ENCODE results near the gene ARHGEF9.
"Not testable (repeated sequence)": the region's sequence is repeated elsewhere in the genome, so short reads cannot be mapped to it uniquely, and the experiment has no call there.

Gene ARHGEF9

DNA sequence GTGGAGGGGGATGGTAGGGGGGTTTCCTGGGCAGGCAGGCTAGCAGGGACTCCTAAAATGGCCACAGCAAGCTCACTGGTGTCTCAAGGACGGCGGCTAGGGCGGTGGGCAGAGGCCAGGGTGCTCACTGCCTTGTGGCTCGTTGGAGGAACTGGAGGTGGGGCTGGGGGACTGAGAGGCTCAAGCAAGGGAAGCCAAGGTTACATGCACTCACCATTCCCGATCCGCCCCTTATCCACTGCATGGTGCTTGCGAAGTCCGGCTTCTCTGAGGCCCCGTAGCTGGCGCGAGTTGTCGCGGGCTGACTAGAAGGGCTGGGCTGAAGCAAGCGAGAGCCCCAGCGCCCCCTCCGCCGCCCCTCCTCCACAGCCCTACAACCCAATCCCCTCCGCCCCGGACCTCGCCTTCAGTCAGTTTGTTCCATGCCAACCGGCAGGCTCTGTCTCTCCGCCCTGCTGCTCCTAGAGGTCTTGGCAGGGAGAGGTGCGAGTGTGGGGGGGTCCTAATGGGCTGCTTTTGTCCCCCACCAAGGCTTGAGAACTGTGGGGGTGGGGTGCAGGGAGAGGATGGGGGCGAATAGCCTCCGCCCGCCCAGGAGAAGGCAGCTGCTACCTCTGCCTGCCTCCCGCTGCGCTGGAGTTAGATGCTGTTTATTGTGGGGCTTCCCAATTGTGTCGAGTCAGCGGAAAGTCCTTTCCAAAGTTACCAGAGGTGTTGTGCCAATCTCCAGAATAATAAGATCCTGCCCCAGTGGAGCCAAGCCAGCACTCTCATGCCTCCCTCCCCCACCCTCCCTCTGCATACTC, at the start of gene ARHGEF9:
TSS of gene ARHGEF9 (minus strand) at position 313 of the 806 bp plus-strand sequence. CDS start at position 244, 69 bp downstream.
- no peak for DNase-seq (ENCODE audit: low read depth in 2 of 2)

DNA sequence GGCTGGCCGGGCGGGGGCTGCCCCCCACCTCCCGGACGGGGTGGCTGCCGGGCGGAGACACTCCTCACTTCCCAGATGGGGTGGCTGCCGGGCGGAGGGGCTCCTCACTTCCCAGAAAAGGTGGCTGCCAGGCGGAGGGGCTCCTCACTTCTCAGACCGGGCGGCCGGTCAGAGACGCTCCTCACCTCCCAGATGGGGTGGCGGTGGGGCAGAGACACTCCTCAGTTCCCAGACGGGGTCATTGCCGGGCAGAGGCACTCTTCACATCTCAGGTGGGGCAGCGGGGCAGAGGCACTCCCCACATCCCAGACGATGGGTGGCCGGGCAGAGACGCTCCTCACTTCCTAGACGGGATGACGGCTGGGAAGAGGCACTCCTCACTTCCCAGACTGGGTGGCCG, 40.4 kb upstream of the ARHGEF9 start:
- DNase-seq (ENCODE audit: low read depth in 2 of 2), result not testable (repeated sequence)

DNA sequence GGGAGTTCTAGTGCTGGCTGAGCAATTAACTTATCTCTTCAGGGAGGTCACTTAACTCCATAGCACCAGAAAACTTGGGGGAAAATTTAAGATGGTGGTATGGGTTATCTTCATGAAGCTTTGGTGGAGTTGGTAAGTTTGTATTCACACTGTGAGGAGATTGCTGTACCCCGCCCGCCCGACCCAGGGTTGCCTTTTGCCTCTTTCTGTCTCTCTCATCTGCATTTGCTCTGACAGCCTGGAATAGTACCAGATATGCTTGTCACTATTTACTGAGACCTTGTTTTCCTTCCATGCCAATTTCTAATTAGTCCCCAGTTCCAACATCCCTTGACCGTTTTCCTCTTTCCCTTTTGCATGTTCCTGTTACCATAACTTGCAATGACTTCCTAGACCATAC, 33.1 kb upstream of the ARHGEF9 start:
- no peak for DNase-seq (ENCODE audit: low read depth in 2 of 2)

DNA sequence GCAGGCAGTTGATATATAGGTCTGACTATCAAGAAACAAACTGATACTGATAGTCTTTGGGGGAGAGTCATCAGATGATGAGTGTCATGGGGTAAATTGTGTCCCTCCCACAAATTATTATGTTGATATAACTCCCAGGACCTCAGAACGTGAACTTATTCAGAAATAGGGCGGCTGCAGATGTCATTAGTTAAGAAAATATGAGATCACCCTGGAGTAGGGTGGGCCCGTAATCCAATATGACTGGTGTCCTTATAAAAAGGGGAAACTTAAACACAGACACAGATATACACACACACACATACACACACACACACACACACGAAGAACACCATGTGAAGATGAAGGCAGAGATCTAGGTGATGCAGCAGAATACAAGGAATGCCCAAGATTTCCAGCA, 32.7 kb upstream of the ARHGEF9 start:
- no peak for DNase-seq (ENCODE audit: low read depth in 2 of 2)

DNA sequence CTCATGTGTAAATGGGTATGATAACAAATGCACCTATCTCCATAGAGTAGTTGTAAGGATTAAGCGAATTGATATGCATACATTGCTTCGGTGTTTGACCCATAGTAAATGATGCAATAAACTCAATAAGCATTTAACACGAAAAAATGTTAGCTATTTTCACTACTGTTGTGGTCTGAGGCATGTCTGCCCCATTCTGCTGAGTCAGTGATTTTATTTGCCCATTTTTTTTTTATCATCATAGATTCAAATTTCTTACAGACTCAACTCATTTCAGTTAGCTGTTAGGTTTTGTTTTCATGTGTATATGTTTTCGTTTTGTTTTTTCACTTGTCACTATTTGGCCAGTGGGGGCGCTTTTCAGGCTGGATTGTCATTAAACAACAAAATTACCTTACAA, 27.8 kb upstream of the ARHGEF9 start:
- no peak for DNase-seq (ENCODE audit: low read depth in 2 of 2)

DNA sequence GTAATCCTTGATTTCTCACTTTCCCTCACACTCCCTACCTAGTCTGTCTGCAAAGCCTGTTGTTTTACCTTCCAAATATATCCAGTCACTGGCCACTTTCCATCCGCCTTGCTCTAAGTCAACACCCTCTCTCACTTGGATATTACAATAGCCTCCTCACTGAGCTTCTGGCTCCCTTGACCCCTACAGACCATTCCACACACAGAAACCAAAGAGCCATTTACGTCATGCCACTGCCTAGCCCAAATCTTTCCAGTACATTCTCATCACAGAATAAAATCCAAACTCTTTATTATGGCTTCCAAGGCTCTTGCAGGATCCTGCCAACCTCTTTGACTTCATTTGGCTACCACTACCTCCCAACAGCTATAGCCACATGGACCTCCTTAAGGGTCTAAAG, 25.7 kb upstream of the ARHGEF9 start:
- DNase-seq (ENCODE audit: low read depth in 2 of 2), result no peak

DNA sequence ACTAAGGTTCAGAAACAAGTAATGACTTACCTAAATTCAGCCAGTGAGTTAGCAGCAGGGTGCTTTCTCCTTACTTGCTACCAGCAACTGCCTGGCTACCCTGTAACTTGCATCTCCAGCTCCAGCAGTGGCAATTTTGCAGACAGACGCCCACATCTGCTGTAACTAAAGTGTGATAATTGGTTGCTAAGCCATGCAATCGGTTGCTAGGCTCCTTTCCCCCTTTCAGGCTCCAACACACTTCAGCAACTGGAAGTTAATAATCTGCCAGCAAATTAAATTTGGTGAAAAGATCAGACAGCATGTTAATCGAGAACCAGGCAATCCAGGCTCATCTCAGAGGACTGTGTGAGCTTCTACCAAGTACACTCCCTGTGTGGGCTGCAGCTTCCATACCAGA, 24.2 kb upstream of the ARHGEF9 start:
- DNase-seq (ENCODE audit: low read depth in 2 of 2), result no peak

DNA sequence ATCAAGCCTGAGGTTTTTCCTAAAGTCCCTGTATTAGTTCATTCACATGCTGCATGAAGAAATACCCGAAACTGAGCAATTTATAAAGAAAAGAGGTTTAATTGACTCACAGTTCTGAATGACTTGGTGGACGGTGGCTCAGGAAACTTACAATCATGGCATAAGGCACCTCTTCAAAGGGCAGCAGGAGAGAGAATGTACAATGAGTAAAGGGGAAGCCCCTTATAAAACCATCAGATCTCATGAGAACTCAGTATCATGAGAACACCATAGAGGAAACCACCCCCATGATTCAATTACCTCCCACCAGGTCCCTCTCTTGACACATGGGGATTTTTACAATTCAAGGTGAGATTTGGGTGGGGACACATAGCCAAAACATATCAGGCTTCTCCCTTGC, 10.4 kb upstream of the ARHGEF9 start:
- not testable (repeated sequence) for DNase-seq (ENCODE audit: low read depth in 2 of 2)

DNA sequence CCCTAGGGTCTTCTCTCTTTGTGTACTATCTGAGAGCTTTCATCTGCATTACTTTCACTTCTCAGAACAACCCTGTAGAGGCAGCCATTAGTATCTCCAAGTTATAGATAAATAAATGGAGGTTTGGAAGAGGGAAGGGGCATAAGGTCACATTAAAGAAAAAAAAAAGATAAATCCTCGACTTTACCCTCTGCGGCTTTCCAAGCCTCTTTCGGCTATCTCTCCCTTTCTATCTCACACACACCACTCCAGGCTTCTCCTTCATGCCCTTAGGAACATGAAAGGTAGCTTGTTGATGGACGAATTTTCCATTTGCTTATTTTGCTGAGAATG, 660 bp upstream of the ARHGEF9 start:
- DNase-seq (ENCODE audit: low read depth in 2 of 2), result no peak

DNA sequence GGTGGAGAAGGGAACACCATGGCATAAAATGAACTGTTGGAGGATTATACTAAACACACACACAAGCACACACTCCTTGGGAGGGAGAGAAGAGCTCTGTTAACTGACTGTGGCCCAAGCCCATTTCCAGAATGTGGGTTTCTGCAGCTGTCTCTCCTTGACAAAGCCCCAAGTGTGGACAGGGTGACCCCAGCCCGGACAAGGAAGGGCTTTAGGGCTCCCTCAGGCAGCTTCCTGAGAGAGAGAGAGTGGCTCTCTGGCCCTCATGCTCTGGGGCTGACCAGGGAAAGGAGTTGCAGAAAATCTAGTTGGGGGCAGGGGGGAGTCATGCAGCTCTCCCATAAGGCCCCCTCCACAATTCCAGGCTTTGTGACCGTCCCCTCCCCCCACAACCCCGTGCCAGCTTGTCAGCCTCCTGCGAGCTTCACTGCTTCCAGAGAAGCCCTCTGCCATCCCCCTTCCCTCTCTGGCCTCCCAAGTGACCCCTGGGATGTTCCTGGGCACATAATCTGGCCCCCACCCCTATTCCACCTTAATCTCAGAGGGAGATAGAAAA, 590 bp downstream of the ARHGEF9 start:
- no peak for DNase-seq (ENCODE audit: low read depth in 2 of 2)

DNA sequence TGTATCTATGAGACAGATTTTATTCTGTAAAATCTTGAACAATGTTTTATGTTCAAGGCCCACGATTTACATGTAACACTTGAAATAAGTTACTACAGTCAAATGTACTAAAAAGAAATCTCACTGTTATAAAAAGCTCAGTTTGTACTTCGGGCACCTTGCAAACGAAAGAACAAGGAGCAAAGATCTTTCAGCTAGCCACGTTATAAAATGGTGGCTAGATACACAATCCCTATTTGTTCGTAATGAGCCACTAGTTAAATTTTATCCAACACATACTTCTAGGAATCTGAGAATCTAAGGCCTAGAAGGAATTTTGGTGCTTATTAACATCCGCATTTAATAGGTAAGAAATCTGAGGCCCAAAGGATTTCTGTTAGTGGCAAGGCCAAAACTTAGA, 2.5 kb downstream of the ARHGEF9 start:
- DNase-seq (ENCODE audit: low read depth in 2 of 2), result no peak

DNA sequence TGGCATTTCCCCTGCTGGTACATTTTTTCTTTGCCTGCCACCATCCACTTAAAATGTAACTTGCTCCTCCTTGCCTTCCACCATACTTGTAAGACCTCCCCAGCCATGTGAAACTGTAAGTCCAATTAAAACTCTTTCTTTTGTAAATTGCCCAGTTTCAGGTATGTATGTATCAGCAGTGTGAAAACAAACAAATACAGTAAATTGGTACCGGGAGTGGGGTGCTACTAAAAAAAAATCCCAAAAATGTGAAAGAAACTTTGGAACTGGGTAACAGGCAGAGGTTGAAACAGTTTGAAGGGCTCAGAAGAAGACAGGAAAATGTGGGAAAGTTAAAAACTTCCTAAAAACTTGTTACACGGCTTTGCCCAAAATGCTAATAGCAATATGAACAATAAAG, 16.3 kb downstream of the ARHGEF9 start:
- DNase-seq (ENCODE audit: low read depth in 2 of 2), result no peak

DNA sequence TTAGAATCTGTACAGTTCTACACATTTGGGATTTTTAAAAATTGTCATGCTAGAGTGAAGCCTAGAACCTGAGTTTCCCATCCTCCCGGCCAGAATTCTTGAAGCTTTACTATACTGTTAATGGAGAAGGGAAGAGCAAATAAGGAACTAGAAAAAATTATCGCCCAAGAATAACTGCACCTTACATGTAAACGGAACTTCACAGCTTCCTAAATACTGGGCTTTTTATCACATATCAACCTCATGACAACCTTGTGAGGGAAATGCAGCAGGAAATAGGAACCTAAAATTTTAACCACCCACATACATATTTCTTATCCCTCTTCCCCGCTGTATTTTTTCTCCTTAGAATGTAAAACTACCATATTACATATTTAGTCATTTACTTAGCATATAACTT, 19.3 kb downstream of the ARHGEF9 start:
- no peak for DNase-seq (ENCODE audit: low read depth in 2 of 2)

DNA sequence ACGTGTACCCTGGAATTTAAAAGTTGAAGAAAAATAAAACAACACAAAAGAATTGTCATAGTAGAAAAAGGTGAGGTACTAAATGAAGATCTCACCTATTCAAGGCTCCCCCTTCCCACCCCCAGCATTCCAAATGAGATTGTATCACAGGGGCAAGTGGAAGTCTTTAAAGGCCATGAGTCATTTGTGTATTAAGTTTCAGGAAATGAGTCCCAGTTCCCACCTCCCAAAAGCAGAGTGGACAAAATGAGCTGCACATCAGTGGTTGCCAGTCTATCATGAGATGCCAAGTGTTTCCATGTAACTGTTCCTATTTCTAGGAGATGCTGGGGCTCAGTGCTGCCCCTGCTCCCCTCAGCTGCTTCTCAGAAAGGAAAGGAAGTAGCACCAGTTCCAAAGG, 20.1 kb downstream of the ARHGEF9 start:
- DNase-seq (ENCODE audit: low read depth in 2 of 2), result no peak

DNA sequence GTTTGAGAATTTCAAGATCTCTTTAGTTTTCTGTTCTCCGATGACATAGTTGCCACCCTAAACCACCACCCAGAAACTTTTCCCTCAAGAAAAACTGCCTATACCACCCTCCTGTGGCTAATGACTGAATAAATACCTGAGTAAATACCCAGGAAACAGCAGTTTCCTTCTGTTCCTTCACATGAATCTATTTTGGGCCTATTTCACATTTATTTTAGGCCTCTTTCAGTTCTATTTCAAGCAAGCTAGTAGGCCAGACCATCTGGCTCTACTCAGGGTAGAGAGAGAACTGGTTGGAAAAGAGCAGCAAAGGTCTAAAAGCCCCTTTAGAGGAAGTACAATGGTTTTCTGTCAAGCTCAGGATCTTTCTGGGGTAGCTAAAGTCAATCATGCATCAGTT, 23.4 kb downstream of the ARHGEF9 start:
- DNase-seq (ENCODE audit: low read depth in 2 of 2), result no peak

DNA sequence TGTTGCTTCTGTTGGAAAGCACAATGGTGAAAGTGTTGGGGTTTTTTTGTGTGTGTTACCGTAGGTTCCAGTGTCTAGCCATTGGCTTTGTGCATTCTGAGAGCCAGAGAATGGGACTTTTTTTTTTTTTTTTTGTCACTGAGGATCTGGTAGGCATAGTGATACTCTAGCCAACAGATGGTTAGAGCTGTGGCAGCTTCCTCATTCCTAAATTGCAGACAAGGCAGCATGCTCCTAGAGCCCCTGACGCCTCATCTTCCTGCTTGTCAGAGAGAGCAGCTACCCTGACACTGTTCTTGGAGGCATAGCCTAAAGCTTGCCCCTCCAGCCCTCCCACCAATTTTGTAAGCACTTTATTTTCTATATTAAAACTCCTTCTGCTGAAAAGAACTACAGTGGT, 27.0 kb downstream of the ARHGEF9 start:
- DNase-seq (ENCODE audit: low read depth in 2 of 2), result no peak

DNA sequence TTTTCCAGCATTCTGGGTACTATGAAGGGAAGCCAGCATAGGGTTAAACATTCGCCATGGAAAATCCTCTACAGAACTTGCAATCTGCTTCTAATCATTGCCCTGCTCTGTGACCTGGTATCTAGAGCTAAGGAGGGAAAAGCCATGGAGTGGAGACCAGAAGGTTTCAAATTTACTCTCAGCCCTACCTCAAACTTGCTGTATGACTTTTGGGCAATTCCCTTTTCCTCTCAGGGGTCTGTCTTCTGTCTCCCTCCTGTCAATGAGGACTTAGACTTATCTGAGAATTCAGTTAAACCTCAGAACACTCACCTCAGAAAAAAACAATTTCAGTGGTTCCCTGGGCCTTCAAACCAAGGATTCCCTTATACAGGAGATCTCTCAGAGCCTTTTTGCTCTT, 29.1 kb downstream of the ARHGEF9 start:
- no peak for DNase-seq (ENCODE audit: low read depth in 2 of 2)

DNA sequence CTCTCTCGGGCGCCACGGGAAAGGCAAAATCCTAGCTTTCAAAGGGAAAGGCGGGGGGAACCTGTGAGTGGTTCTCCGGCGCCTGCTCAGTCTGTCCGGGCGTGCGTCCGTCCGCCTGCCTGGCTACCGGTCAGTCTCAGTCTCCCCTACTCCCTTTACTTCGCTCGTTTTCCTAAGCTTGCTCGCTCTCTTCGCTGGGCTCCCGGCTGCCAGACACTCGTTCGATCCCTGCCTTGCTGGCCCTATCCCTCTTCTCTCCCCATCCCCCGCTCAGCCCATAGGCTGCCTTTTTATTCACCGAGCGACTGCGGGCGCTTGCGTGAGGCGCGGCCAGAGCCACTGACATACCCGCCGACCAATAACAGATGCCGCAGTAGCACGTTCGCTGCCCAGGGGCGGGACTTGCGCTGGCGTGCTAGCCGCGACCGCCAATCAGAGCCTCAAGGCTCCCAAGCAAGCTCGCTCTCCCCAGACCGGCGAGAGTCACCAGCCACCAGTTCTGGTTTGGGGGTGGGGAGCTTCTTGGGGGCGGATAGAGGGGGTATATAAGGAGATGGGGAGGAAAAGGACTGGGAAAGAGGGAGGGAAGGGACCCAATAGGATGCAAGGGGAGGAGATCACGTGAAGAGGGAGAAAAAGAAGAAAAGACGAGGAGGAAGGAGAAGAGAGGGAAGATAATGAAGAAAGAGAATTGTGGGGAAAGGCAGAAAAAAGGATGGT, 30.0 kb downstream of the ARHGEF9 start:
- DNase-seq (ENCODE audit: low read depth in 2 of 2), result peak; percentile 71 to 72

DNA sequence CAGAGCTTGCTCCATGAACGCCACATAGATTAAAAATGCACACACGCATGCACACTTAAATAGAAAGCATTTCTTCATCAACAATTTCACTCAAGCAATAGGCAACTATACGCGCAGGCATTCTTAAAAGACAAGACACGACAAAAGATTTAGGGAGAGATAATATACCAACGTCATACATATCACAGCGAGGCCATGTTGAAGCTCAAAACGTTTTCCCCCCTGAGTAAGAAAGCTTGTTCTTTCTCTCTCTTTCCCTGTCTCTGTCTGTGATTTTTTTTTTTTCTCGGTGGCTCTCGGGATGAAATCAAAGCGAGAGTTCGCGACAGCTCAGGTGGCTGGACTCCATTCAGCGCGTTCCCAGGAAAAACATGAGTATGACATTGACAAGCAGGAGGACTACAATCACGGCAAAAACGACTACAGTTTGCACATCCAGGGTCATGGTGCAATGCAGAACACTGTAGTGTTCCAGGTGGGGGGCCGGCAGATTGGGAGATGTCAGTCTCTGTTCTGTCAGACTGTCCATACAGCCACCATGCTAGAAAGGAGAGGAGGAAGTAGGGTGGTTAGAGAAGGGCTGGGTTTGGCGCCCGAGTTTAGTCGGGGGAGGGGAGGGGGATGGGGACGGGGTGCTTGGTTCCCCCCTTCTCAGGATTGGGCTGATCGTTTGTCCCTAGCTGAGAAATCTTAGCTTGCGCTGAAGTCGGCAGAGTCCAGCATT, 30.7 kb downstream of the ARHGEF9 start:
- peak; percentile 0 to 6 for DNase-seq (ENCODE audit: low read depth in 2 of 2)

DNA sequence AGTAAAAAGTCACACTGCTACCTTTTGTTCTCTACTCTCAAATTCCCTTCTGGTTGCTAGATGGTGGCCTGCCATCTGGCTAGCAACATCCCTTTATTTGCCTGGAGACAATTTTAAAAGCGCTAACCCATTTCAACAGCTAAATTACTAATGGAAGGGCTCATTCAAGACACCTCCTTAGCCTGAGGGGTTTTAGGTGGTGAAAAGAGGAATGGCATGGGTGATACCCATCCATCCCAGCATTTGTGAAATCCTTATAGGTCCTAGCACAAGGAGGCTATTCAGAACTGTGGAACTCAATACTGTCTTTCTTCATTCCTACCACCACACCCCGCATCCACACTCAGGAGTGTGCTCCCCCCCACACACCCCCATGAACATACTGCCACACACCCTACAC, 33.5 kb downstream of the ARHGEF9 start:
- DNase-seq (ENCODE audit: low read depth in 2 of 2), result no peak

DNA sequence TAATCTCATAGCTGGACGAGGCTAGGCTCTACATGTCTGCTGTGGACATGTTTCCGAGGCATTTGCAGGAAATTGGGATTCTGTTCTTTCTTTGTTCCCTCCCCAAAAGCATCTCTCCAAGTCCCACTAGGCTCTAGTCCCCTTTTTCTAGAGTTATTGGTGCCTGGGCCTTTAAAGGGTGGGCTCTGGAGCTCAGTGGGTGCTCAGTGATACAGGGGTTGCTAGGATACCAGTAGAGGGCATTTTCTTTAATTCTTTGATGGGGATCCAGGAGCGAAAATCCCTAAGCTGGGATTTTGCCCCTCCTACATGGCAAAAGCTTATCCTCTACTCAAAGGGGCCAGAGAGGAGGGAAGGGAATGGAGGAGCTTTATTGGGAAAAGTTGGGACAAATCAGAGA, 34.2 kb downstream of the ARHGEF9 start:
- DNase-seq (ENCODE audit: low read depth in 2 of 2), result no peak

DNA sequence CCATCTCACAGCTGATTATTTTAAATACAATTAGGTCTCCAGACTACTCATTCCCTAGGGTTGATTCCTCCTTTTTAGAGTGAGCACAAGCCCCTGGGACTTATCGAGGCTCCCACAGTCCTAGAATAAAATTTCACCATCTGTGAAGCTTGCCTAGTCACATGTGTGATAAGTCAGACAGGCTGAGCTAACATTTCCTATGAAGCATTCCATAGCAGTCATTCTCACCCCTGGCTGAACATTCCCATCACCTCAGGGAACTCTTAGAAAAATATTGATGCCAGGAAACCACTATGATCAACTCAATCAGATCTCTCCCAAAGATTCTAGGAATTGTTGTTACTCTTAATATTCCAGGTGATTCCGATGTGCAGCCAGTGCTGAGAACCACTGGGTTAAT, 37.7 kb downstream of the ARHGEF9 start:
- no peak for DNase-seq (ENCODE audit: low read depth in 2 of 2)

DNA sequence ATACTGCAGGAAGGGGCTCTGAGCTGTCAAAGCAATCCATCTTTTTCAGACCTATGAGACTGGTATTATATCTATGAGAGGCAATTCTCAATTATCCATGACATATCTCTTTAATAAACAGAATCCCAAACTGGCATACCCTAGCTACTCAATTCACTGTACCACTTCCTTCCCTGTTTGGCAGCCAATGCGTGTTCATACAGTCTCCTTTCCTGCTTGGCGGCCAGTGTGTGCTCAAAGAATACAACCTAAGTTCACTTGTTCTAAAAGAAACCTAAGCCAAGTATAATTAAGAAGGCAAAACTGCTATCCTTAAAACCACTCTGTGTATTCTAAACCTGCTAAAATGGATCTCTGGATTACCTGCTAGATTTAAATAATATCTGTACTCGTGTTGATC, 38.3 kb downstream of the ARHGEF9 start:
- DNase-seq (ENCODE audit: low read depth in 2 of 2), result no peak
